Measurements from ENCODE around the gene ANXA9. TPM values are rescaled to one million over a fixed set of nuclear protein-coding genes. Genes with fewer than 3 reads are reported as not detected.

ANXA9 gene
- total and polyA plus RNA-seq, 2 experiments from 2014 or later: 1.4 to 2.2 TPM

GRCh38 chr1:150976401-150976821, 5.7 kb upstream of the ANXA9 start:
- peaks cover 4% of the 10 kb centered on the region; the same call in 1 of the 3 replicates for H3K9me3 Mint-ChIP-seq
- peak overlapping the region; percentile 59; the same call in 1 of the 2 replicates for H3K27ac Mint-ChIP-seq
- 0 out of 2 replicates have a peak overlapping the region, but pooled peaks have one; percentile 72 for H2AFZ ChIP-seq
- peak overlapping the region; percentile 86 for H3K27ac ChIP-seq (ENCODE audit: low read depth)
- H3K27me3 ChIP-seq (ENCODE audit: insufficient read depth): 0 out of 2 replicates have a peak, but pooled peaks cover 3% of the 10 kb centered on the region
- peak overlapping the region; percentile 88 for H3K4me3 ChIP-seq
- H3K79me2 ChIP-seq (replicated peaks; ENCODE audit: insufficient read depth): peaks cover 36% of the 10 kb centered on the region
- H3K4me3 Mint-ChIP-seq: peak overlapping the region; percentile 78
- ATAC-seq (peak; percentile 2; the same call in 2 of the 3 replicates), DNase-seq (ENCODE audit: low spot score) (peak; percentile 58)
- H3K4me1 ChIP-seq (ENCODE audit: insufficient read depth): peaks cover 59% of the 10 kb centered on the region
- H3K27me3 Mint-ChIP-seq (ENCODE audit: insufficient read depth, low read depth, poor library complexity): peaks cover 24% of the 10 kb centered on the region
- TF ChIP-seq POLR2AphosphoS5 (IDR thresholded peaks at IDR 0.05; ENCODE audit: low read depth) (no peak), ZNF462 (CRISPR knock-in tag; IDR thresholded peaks at IDR 0.05) (no peak), ZNF331 (CRISPR knock-in tag; IDR thresholded peaks at IDR 0.05; ENCODE audit: low read depth) (no peak), ZNF114 (CRISPR knock-in tag; IDR thresholded peaks at IDR 0.05) (no peak), EZH2 (IDR thresholded peaks at IDR 0.05; ENCODE audit: low read depth, unreplicated experiment) (no peak)
- TF ChIP-seq, protein P1, sequence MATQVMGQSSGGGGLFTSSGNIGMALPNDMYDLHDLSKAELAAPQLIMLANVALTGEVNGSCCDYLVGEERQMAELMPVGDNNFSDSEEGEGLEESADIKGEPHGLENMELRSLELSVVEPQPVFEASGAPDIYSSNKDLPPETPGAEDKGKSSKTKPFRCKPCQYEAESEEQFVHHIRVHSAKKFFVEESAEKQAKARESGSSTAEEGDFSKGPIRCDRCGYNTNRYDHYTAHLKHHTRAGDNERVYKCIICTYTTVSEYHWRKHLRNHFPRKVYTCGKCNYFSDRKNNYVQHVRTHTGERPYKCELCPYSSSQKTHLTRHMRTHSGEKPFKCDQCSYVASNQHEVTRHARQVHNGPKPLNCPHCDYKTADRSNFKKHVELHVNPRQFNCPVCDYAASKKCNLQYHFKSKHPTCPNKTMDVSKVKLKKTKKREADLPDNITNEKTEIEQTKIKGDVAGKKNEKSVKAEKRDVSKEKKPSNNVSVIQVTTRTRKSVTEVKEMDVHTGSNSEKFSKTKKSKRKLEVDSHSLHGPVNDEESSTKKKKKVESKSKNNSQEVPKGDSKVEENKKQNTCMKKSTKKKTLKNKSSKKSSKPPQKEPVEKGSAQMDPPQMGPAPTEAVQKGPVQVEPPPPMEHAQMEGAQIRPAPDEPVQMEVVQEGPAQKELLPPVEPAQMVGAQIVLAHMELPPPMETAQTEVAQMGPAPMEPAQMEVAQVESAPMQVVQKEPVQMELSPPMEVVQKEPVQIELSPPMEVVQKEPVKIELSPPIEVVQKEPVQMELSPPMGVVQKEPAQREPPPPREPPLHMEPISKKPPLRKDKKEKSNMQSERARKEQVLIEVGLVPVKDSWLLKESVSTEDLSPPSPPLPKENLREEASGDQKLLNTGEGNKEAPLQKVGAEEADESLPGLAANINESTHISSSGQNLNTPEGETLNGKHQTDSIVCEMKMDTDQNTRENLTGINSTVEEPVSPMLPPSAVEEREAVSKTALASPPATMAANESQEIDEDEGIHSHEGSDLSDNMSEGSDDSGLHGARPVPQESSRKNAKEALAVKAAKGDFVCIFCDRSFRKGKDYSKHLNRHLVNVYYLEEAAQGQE (IDR thresholded peaks at IDR 0.05; ENCODE audit: unreplicated experiment): no peak
- TF ChIP-seq, protein P2, sequence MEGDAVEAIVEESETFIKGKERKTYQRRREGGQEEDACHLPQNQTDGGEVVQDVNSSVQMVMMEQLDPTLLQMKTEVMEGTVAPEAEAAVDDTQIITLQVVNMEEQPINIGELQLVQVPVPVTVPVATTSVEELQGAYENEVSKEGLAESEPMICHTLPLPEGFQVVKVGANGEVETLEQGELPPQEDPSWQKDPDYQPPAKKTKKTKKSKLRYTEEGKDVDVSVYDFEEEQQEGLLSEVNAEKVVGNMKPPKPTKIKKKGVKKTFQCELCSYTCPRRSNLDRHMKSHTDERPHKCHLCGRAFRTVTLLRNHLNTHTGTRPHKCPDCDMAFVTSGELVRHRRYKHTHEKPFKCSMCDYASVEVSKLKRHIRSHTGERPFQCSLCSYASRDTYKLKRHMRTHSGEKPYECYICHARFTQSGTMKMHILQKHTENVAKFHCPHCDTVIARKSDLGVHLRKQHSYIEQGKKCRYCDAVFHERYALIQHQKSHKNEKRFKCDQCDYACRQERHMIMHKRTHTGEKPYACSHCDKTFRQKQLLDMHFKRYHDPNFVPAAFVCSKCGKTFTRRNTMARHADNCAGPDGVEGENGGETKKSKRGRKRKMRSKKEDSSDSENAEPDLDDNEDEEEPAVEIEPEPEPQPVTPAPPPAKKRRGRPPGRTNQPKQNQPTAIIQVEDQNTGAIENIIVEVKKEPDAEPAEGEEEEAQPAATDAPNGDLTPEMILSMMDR (conservative IDR thresholded peaks at IDR 0.05; ENCODE audit: low read depth in 2 of 2): no peak
- H3K36me3 Mint-ChIP-seq (ENCODE audit: low read depth): peaks cover 12% of the 10 kb centered on the region; the same call in 1 of the 3 replicates
- H3K4me2 ChIP-seq: peak overlapping the region; percentile 94
- no peaks in the 10 kb centered on the region for H3K9me2 ChIP-seq (ENCODE audit: insufficient read depth)
- H3F3A ChIP-seq (replicated peaks; ENCODE audit: low read depth): peaks cover 12% of the 10 kb centered on the region
- no peaks in the 10 kb centered on the region for H3K36me3 ChIP-seq (ENCODE audit: insufficient read depth)
- peaks cover 6% of the 10 kb centered on the region; the same call in 1 of the 2 replicates for H4K20me1 ChIP-seq (replicated peaks; ENCODE audit: insufficient read depth)
- peaks cover 61% of the 10 kb centered on the region for H3K4me1 Mint-ChIP-seq
